Measurements from ENCODE around the gene POMZP3. TPM values are rescaled to one million over a fixed set of nuclear protein-coding genes. Genes with fewer than 3 reads are reported as not detected.
"Not testable (repeated sequence)": the region's sequence is repeated elsewhere in the genome, so short reads cannot be mapped to it uniquely, and the experiment has no call there.

The POMZP3 gene
- total and polyA plus RNA-seq, 7 experiments from 2014 or later: 2.2 to 26.0 (median 22.5) TPM

GRCh38 chr7:76600650-76601049 lies 26.4 kb downstream of the POMZP3 start:
- H3K4me3 ChIP-seq (ENCODE audit: low read length); intact Hi-C loops (cut with micrococcal nuclease); DNase-seq; H3K27me3 ChIP-seq (ENCODE audit: control insufficient read depth in 2 of 2, insufficient read depth in 2 of 2, low read length in 2 of 2); POLR2A ChIA-PET; H3K36me3 ChIP-seq (ENCODE audit: control insufficient read depth in 2 of 3, insufficient read depth in 3 of 3, low read length in 3 of 3); ATAC-seq; CTCF ChIA-PET; H3K4me3 Mint-ChIP-seq; H3K9me3 Mint-ChIP-seq; H3K27me3 Mint-ChIP-seq; H3K4me1 ChIP-seq (ENCODE audit: control insufficient read depth in 2 of 2, insufficient read depth in 2 of 2, low read length in 2 of 2); H3K36me3 Mint-ChIP-seq; H3K9me3 ChIP-seq (ENCODE audit: control insufficient read depth in 2 of 3, low read length in 3 of 3); H3K27ac ChIP-seq (ENCODE audit: low read depth, low read length): not testable (repeated sequence)
- H3K27ac Mint-ChIP-seq: peak overlapping the region in 2 of 9 donors; percentile 41 to 59
- H3K4me1 Mint-ChIP-seq: peaks cover 7 to 38% (median 28%) of the 10 kb centered on the region in 7 donors

- H3K27ac ChIP-seq (ENCODE audit: low read depth, low read length); H3K4me1 ChIP-seq (ENCODE audit: control insufficient read depth in 2 of 2, insufficient read depth in 2 of 2, low read length in 2 of 2); H3K9me3 Mint-ChIP-seq; CTCF ChIA-PET; H3K36me3 Mint-ChIP-seq; H3K27me3 ChIP-seq (ENCODE audit: control insufficient read depth in 2 of 2, insufficient read depth in 2 of 2, low read length in 2 of 2); H3K4me3 Mint-ChIP-seq; intact Hi-C loops (cut with micrococcal nuclease); POLR2A ChIA-PET; H3K9me3 ChIP-seq (ENCODE audit: control insufficient read depth in 2 of 3, low read length in 3 of 3); H3K36me3 ChIP-seq (ENCODE audit: control insufficient read depth in 2 of 3, insufficient read depth in 3 of 3, low read length in 3 of 3); H3K27me3 Mint-ChIP-seq; H3K27ac Mint-ChIP-seq; DNase-seq; H3K4me3 ChIP-seq (ENCODE audit: low read length): not testable (repeated sequence)
- peaks cover 7 to 43% (median 33%) of the 10 kb centered on the region in 7 donors for H3K4me1 Mint-ChIP-seq
- ATAC-seq: peak; percentile 27
Observed at GRCh38 chr7:76600116-76600482, 27.0 kb downstream of the POMZP3 start.

- ATAC-seq; H3K27me3 ChIP-seq (ENCODE audit: control insufficient read depth in 2 of 2, insufficient read depth in 2 of 2, low read length in 2 of 2); DNase-seq; H3K9me3 Mint-ChIP-seq; H3K4me3 Mint-ChIP-seq; H3K27ac ChIP-seq (ENCODE audit: low read depth, low read length); H3K36me3 ChIP-seq (ENCODE audit: control insufficient read depth in 2 of 3, insufficient read depth in 3 of 3, low read length in 3 of 3); H3K9me3 ChIP-seq (ENCODE audit: control insufficient read depth in 2 of 3, low read length in 3 of 3); H3K4me1 ChIP-seq (ENCODE audit: control insufficient read depth in 2 of 2, insufficient read depth in 2 of 2, low read length in 2 of 2); H3K4me3 ChIP-seq (ENCODE audit: low read length); intact Hi-C loops (cut with micrococcal nuclease); CTCF ChIA-PET; POLR2A ChIA-PET; H3K27me3 Mint-ChIP-seq: not testable (repeated sequence)
- H3K36me3 Mint-ChIP-seq: peaks cover 0 to 14% (median 0%) of the 10 kb centered on the region in 5 donors
- H3K27ac Mint-ChIP-seq: peak overlapping the region in 4 of 9 donors; percentile 9 to 88 (median 64)
- peaks cover 7 to 45% (median 33%) of the 10 kb centered on the region in 7 donors for H3K4me1 Mint-ChIP-seq
Observed at GRCh38 chr7:76598590-76599264, 28.4 kb downstream of the POMZP3 start.

- H3K4me1 ChIP-seq (ENCODE audit: control insufficient read depth in 2 of 2, insufficient read depth in 2 of 2, low read length in 2 of 2); H3K27me3 ChIP-seq (ENCODE audit: control insufficient read depth in 2 of 2, insufficient read depth in 2 of 2, low read length in 2 of 2); CTCF ChIA-PET; H3K9me3 ChIP-seq (ENCODE audit: control insufficient read depth in 2 of 3, low read length in 3 of 3); H3K27me3 Mint-ChIP-seq; intact Hi-C loops (cut with micrococcal nuclease); DNase-seq; ATAC-seq; H3K27ac ChIP-seq (ENCODE audit: low read depth, low read length); H3K4me3 ChIP-seq (ENCODE audit: low read length); H3K9me3 Mint-ChIP-seq; H3K36me3 ChIP-seq (ENCODE audit: control insufficient read depth in 2 of 3, insufficient read depth in 3 of 3, low read length in 3 of 3): not testable (repeated sequence)
- POLR2A ChIA-PET: interaction anchor here (0.6 kb wide), 1 partner anchor 160 kb away, joined by 4 read pairs; no protein-coding TSS in a partner anchor
- Mint-ChIP-seq H3K27ac (peak overlapping the region in 4 of 9 donors; percentile 39 to 66 (median 48)), H3K4me1 (peaks cover 7 to 45% (median 33%) of the 10 kb centered on the region in 7 donors), H3K4me3 (peak overlapping the region in 3 of 10 donors; percentile 14 to 49 (median 37)), H3K36me3 (peaks cover 0 to 17% (median 0%) of the 10 kb centered on the region in 5 donors)
Observed at GRCh38 chr7:76597288-76597687, 29.8 kb downstream of the POMZP3 start.

- H3K27ac ChIP-seq (ENCODE audit: low read depth, low read length); H3K9me3 Mint-ChIP-seq; H3K36me3 ChIP-seq (ENCODE audit: control insufficient read depth in 2 of 3, insufficient read depth in 3 of 3, low read length in 3 of 3); DNase-seq; intact Hi-C loops (cut with micrococcal nuclease); H3K4me1 ChIP-seq (ENCODE audit: control insufficient read depth in 2 of 2, insufficient read depth in 2 of 2, low read length in 2 of 2); ATAC-seq; H3K4me3 ChIP-seq (ENCODE audit: low read length); H3K27ac Mint-ChIP-seq; CTCF ChIA-PET; H3K27me3 Mint-ChIP-seq; POLR2A ChIA-PET; H3K9me3 ChIP-seq (ENCODE audit: control insufficient read depth in 2 of 3, low read length in 3 of 3); H3K4me3 Mint-ChIP-seq; H3K27me3 ChIP-seq (ENCODE audit: control insufficient read depth in 2 of 2, insufficient read depth in 2 of 2, low read length in 2 of 2): not testable (repeated sequence)
- Mint-ChIP-seq H3K36me3 (peaks cover 0 to 22% (median 0%) of the 10 kb centered on the region in 5 donors), H3K4me1 (peaks cover 11 to 48% (median 36%) of the 10 kb centered on the region in 7 donors)
Observed at GRCh38 chr7:76592694-76593093, 34.4 kb downstream of the POMZP3 start.

- POLR2A ChIA-PET: not testable (repeated sequence)
Observed at GRCh38 chr7:76591602-76592304, 35.3 kb downstream of the POMZP3 start.

More at GRCh38 chr7:76591602-76592304, 35.3 kb downstream of the POMZP3 start:
- Mint-ChIP-seq H3K4me1 (peaks cover 12 to 48% (median 36%) of the 10 kb centered on the region in 7 donors), H3K36me3 (peaks cover 0 to 22% (median 0%) of the 10 kb centered on the region in 5 donors)
- H3K4me3 ChIP-seq (ENCODE audit: low read length); H3K27ac ChIP-seq (ENCODE audit: low read depth, low read length); H3K4me3 Mint-ChIP-seq; H3K36me3 ChIP-seq (ENCODE audit: control insufficient read depth in 2 of 3, insufficient read depth in 3 of 3, low read length in 3 of 3); H3K9me3 Mint-ChIP-seq; H3K4me1 ChIP-seq (ENCODE audit: control insufficient read depth in 2 of 2, insufficient read depth in 2 of 2, low read length in 2 of 2); H3K27me3 Mint-ChIP-seq; H3K9me3 ChIP-seq (ENCODE audit: control insufficient read depth in 2 of 3, low read length in 3 of 3); ATAC-seq; H3K27ac Mint-ChIP-seq; H3K27me3 ChIP-seq (ENCODE audit: control insufficient read depth in 2 of 2, insufficient read depth in 2 of 2, low read length in 2 of 2); DNase-seq; CTCF ChIA-PET; intact Hi-C loops (cut with micrococcal nuclease): not testable (repeated sequence)

Data from naive thymus-derived CD4-positive, alpha-beta T cell (primary cell).